Stomach (tissue), 9 donors: ENCODE results near the gene CTNNA3. TPM values are rescaled to one million over a fixed set of nuclear protein-coding genes. Genes with fewer than 3 reads are reported as not detected.

Source experiments
- DNase-seq, 2 donors: peaks; one replicate each; pipeline versions ENCODE4 v3.0.0 to v3.0.0-alpha.2; 2013 to 2019
- H3K27ac ChIP-seq, 5 donors: fragments of 200-600 bp in 4 of 5; sonication (generic) in 4 of 5; one replicate each; pipeline ENCODE4 v1.5.1; 2013 to 2019; ENCODE audit warnings: mild to moderate bottlenecking in 1 of 5, moderate library complexity in 1 of 5
- H3K27me3 ChIP-seq, 3 donors: fragments of 200-600 bp; sonication (generic); one replicate each; pipeline ENCODE4 v1.5.1; 2017 to 2019; ENCODE audit warnings: mixed run types in 1 of 3
- H3K36me3 ChIP-seq, 4 donors: fragments of 200-600 bp; sonication (generic); 1 replicate in 3 of 4; 2 replicates in 1 of 4; pipeline ENCODE4 v1.5.1; 2016 to 2019
- H3K4me1 ChIP-seq, 4 donors: fragments of 200-600 bp; sonication (generic); one replicate each; pipeline ENCODE4 v1.5.1; 2016 to 2019
- H3K4me3 ChIP-seq, 4 donors: fragments of 200-600 bp; sonication (generic) in 3 of 4; one replicate each; pipeline ENCODE4 v1.5.1; 2016 to 2019; ENCODE audit warnings: mild to moderate bottlenecking in 1 of 4
- H3K9me3 ChIP-seq, 4 donors: fragments of 200-600 bp; sonication (generic); one replicate each; pipeline ENCODE4 v1.5.1; 2016 to 2019
- CTCF ChIP-seq, 7 experiments: fragments of 450-650 bp in 4 of 7; fragments of 200-600 bp in 3 of 7; sonication (generic) in 3 of 7; IDR thresholded peaks; one replicate each; pipeline ENCODE4 v1.5.1; 2016 to 2019; ENCODE audit warnings: antibody characterized with exemption in 7 of 7, control low read depth in 2 of 7, mild to moderate bottlenecking in 1 of 7
- EP300 ChIP-seq: sonication (generic); formaldehyde crosslinking; IDR thresholded peaks from one replicate; pipeline ENCODE4 v1.6.1; 2017; ENCODE audit warnings: antibody characterized with exemption
- POLR2A ChIP-seq, 4 donors: fragments of 450-650 bp; IDR thresholded peaks; one replicate each; pipeline ENCODE4 v1.6.1; 2016; ENCODE audit warnings: antibody characterized with exemption in 4 of 4, control low read depth in 2 of 4, mild to moderate bottlenecking in 1 of 4, moderate library complexity in 1 of 4
- POLR2AphosphoS5 ChIP-seq, 3 donors: sonication (generic); formaldehyde crosslinking; IDR thresholded peaks; one replicate each; pipeline ENCODE4 v1.6.1; 2016; ENCODE audit warnings: antibody characterized with exemption in 3 of 3
- WGBS, 5 donors: extraction: QIAGEN DNeasy Blood & Tissue Kit in 3 of 5; methylation state at CpG; one replicate each; pipeline versions ENCODE4 v1.1.5 to v1.1.7; 2013 to 2018; 5-methylcytosine and 5-hydroxymethylcytosine counted together
- intact Hi-C: fragments of 100-400 bp; cut with DNase I; formaldehyde crosslinking; loops from one replicate; pipeline ENCODE4 v1.15.1; 2023; ENCODE audit warnings: low total_unique reads
- polyA plus RNA-seq, 3 donors: library from polyadenylated mRNA; stranded (reverse); fragments of 200-250 nt; gene quantifications; one replicate each; pipeline ENCODE4 v1.2.3, GENCODE V29; 2013
- total RNA-seq, 5 donors: library from RNA; depleted of rRNA; stranded (reverse); fragments of >200 nt; gene quantifications; one replicate each; pipeline versions ENCODE4 v1.1.0 to v1.2.3, GENCODE V29; 2014 to 2016
- donor health status: healthy with polysubstance abuse.
- donor health status: Bipolar disorder and iron deficiency.
- donor health status: healthy.

CTNNA3 gene
- total and polyA plus RNA-seq, 8 donors, result 0.14 to 46.1 (median 12.9) TPM; not detected in 2

- no peak for DNase-seq
- no peaks in the 10 kb centered on the region for H3K36me3 ChIP-seq
- peaks cover 0 to 5% (median 0%) of the 10 kb centered on the region in 3 donors for H3K27me3 ChIP-seq
- no peak for TF ChIP-seq CTCF (IDR thresholded peaks at IDR 0.05)
- no peak for TF ChIP-seq POLR2AphosphoS5 (IDR thresholded peaks at IDR 0.05)
- no peak for TF ChIP-seq EP300
- no peak for TF ChIP-seq POLR2A (IDR thresholded peaks at IDR 0.05)
- intact Hi-C loops, result no loop called here
- H3K4me3 ChIP-seq, result no peak overlapping the region
- H3K9me3 ChIP-seq, result peaks cover 0 to 8% (median 4%) of the 10 kb centered on the region in 4 donors
- H3K4me1 ChIP-seq, result no peaks in the 10 kb centered on the region
- H3K27ac ChIP-seq, result no peak overlapping the region
Measured at GRCh38 chr10:67599597-67599996, 96.4 kb downstream of the CTNNA3 start.

GRCh38 chr10:67596641-67597040 lies 99.4 kb downstream of the CTNNA3 start:
- DNase-seq, result no peak
- peaks cover 0 to 5% (median 0%) of the 10 kb centered on the region in 3 donors for H3K27me3 ChIP-seq
- H3K27ac ChIP-seq, result no peak overlapping the region
- no peaks in the 10 kb centered on the region for H3K4me1 ChIP-seq
- TF ChIP-seq CTCF (IDR thresholded peaks at IDR 0.05) (no peak), EP300 (no peak), POLR2AphosphoS5 (IDR thresholded peaks at IDR 0.05) (no peak), POLR2A (IDR thresholded peaks at IDR 0.05) (no peak)
- H3K9me3 ChIP-seq, result peaks cover 0 to 14% (median 4%) of the 10 kb centered on the region in 4 donors
- no peak overlapping the region for H3K4me3 ChIP-seq
- intact Hi-C loops, result no loop called here
- no peaks in the 10 kb centered on the region for H3K36me3 ChIP-seq

GRCh38 chr10:67587771-67588170 lies 108.2 kb downstream of the CTNNA3 start:
- no peaks in the 10 kb centered on the region for H3K27me3 ChIP-seq
- H3K9me3 ChIP-seq, result peaks cover 0 to 57% (median 31%) of the 10 kb centered on the region in 4 donors
- intact Hi-C loops, result no loop called here
- TF ChIP-seq POLR2A (IDR thresholded peaks at IDR 0.05), result no peak
- no peak for TF ChIP-seq CTCF (IDR thresholded peaks at IDR 0.05)
- TF ChIP-seq EP300, result no peak
- TF ChIP-seq POLR2AphosphoS5 (IDR thresholded peaks at IDR 0.05), result no peak
- no peaks in the 10 kb centered on the region for H3K4me1 ChIP-seq
- WGBS, 5 donors, result 69 to 90% (median 78%) methylated on average over 2 of the region's 2 CpGs
- no peak overlapping the region for H3K4me3 ChIP-seq
- DNase-seq, result no peak
- no peak overlapping the region for H3K27ac ChIP-seq
- no peaks in the 10 kb centered on the region for H3K36me3 ChIP-seq

- WGBS, 5 donors, result 17 to 57% (median 43%) methylated on average over 1 of the region's 1 CpG
- H3K36me3 ChIP-seq, result no peaks in the 10 kb centered on the region
- no peak overlapping the region for H3K27ac ChIP-seq
- intact Hi-C loops, result no loop called here
- no peak for DNase-seq
- peaks cover 0 to 4% (median 0%) of the 10 kb centered on the region in 4 donors for H3K9me3 ChIP-seq
- H3K27me3 ChIP-seq, result no peaks in the 10 kb centered on the region
- no peaks in the 10 kb centered on the region for H3K4me1 ChIP-seq
- TF ChIP-seq POLR2AphosphoS5 (IDR thresholded peaks at IDR 0.05) (no peak), POLR2A (IDR thresholded peaks at IDR 0.05) (no peak), EP300 (no peak), CTCF (IDR thresholded peaks at IDR 0.05) (no peak)
- no peak overlapping the region for H3K4me3 ChIP-seq
Measured at GRCh38 chr10:67575532-67575931, 120.5 kb downstream of the CTNNA3 start.
